HG03135 (cell line): ENCODE results near the gene CXCL17.

Source experiments
- ATAC-seq: cut with Tn5 transposase; IDR thresholded peaks from one replicate; pipeline ENCODE4 v1.9.1; 2021; ENCODE audit warnings: mild to moderate bottlenecking, moderate library complexity; ENCODE audit not compliant: unreplicated experiment

The CXCL17 gene

DNA sequence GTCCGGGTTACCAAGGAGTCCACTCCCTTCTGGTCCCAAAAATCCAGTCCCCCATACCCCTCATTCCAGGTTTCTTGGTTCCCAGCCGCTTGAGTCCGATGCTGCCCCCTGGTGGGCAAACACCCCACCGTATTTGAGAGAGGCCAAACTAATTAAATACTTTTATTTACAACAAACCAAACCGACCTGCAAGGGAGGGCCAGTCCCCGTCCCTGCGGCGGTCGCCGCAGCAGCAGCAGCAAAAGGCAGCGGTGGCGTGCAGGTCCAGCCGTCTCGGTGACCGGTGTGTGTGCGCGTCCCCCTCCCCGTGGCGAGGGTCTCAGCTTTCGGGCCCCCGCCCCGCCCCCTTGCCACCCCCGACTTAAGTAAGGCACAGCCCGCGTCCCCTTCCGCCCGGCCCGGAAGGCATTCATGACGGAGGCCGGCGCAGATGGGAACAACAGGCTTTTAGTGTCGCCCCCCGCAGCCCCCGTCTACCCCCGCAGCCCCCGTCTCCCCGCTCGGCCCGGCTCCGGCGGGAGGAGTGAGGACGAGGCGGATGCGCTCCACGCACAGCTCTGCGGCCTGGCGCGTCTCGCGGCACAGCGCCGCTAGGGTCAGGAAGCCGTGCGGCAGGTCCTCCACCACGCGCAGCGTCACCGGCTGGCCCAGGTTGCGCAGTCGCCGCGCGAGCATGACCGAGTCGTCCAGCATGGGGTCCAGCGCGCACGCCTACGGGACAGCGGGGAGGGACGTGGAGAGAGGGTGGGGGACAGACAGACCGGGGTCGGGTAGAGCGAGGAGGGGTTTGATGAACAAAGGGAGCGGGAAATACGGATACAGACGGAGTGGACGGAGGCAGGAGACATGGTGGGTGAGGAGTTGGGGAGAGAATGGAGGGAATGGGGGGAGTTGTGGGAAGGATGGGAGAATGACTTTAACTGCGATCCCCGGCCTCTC is 41.1 kb downstream of the CXCL17 start:
- ATAC-seq, result no peak

GRCh38 chr19:42400404-42400803 is 42.3 kb downstream of the CXCL17 start:
- ATAC-seq, result no peak

- no peak for ATAC-seq
Measured at GRCh38 chr19:42397263-42398166, 45.2 kb downstream of the CXCL17 start.

DNA sequence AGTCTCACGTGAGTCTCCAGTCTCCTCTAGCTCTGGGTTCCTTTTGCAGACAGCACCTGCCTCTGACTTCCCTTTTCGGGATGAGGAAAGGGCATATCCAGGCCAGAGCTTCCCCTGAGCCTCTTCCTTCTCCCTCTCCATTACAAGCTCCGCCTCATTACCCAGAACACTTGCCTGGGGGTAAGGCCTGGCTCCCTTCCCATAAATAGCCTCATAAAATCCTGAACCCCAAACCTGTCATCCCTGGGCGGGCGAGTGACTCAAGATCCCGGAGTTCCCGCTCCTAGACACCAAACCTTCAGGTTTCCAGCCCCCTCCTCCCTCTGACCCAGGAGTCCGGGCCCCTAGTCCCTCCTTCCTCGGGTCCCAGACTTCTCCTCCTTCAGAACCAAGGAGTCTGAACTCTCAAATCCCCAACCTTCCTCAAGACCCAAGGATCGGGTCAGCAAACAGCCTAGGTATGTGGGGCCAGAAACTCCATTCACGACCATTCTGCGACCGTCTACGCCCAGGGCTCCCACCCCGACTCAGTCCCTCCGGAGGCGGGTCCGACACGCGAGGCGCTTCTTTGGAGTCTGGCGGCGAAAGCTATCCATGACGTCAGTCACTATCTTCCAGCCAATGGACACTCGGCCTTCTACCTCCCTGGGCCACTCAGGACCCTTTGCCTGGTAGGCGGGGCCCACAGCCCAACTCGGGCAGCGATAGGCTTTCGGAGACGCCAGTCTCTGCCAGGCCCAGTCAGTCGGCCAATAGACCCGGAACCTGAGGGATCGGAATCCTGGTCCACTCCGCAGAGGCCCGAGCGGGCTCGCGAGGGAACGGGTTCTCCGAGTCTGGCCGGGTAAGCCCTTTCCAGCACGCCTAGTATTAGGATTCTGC is 46.1 kb downstream of the CXCL17 start:
- ATAC-seq, result peak; percentile 91

GRCh38 chr19:42394751-42395150 is 48.0 kb downstream of the CXCL17 start:
- no peak for ATAC-seq

- no peak for ATAC-seq
Measured at GRCh38 chr19:42392165-42392564, 50.6 kb downstream of the CXCL17 start.

GRCh38 chr19:42389899-42390298 is 52.8 kb downstream of the CXCL17 start, which contains the start of gene CNFN:
TSS of gene CNFN (minus strand) at chr19:42390297. CDS start at chr19:42389037, 1,260 bp downstream.
- no peak for ATAC-seq

DNA sequence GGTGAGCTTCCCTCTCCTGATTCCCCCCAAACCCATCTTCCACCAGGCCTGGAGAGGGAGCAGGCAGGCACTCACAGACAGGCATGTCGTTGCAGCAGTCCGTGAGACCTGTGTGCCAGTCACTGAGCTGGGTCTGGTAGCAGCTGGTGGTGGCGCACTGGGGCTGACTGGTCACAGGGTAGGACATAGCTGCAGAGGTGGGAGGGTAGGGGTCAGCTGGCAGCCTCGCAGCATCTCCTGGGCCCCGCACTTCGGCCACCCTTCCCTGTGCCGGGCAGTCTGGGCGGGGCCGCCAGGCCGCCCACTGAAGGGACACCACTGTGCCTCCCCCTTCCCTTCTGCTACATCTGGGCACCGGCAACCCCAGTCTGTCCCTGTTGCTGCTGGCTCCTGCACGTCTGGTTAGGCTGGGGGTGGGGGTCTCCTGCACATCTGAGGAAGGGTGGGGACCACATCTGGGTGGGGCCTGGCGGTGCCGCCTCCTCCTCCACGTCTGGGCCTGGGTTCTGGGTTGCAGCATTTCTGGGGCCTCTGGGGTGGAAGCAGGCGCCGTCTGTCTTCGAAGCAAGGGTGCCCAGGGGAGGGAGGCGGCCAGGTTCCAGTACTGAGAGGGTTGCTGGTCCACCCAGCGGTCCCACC is 53.8 kb downstream of the CXCL17 start:
- no peak for ATAC-seq

DNA sequence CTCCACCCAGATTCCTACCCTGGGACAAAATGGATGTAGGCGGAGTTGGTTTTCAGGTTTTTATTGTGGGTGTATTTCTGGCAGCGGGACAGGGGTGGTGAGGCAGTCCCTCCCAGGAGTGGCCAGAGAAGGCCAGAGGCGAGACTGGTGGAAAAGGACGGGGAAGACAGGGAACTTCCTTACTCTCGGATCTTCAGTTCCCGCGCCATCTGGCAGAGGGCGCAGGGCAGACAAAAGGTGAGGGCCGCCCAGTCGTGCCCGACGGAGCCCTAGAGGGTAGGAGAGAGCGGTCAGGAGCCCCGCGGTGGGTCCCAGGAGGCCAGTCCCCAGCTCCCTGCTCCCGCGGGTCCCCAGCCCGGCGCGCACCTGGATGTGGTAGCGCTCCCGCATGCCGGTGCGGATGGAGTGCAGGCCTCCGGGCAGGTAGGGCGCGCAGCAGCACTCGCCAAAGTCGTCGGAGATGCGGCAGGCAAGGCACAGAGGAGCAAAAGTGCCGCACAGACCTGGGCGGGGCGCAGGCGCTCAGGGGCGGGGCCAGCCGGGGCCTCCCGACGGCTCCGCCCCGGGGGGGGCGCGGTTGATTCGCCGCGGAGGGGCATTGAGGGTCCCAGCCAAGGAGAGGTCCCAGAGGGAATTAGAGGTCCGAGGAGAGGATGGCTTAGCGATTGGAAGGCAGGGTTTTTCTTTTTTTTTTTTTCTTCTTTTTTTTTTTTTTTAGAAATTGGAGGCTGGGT is 55.6 kb downstream of the CXCL17 start:
- ATAC-seq, result no peak

DNA sequence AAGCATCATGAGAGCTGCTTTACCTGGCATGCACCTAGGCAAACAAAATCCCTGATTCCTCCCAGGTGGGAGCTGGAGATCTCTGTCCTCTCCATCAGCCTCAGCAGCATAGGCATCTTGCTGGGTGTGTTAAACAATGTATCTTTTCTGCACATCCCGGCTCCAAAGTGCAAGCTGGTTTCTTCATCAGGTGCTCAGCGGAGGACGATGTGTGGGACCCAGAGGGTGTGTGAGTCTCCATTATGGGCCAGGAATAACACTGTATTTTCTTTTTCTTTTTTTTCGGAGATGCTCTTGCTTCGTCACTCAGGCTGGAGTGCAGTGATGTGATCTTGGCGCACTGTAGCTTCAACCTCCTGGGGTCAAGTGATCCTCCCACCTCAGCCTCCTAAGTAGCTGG is 62.6 kb downstream of the CXCL17 start:
- no peak for ATAC-seq
